ENCODE measurements around the gene RNF26. TPM values are rescaled to one million over a fixed set of nuclear protein-coding genes. Genes with fewer than 3 reads are reported as not detected.
A peak's percentile ranks its signal among the peaks of the same experiment; 100 is the strongest.

The RNF26 gene
- total and polyA plus RNA-seq, 2 of the 4 experiments (the other 2 are of a cell fraction): 3.4 to 36.7 TPM

DNA sequence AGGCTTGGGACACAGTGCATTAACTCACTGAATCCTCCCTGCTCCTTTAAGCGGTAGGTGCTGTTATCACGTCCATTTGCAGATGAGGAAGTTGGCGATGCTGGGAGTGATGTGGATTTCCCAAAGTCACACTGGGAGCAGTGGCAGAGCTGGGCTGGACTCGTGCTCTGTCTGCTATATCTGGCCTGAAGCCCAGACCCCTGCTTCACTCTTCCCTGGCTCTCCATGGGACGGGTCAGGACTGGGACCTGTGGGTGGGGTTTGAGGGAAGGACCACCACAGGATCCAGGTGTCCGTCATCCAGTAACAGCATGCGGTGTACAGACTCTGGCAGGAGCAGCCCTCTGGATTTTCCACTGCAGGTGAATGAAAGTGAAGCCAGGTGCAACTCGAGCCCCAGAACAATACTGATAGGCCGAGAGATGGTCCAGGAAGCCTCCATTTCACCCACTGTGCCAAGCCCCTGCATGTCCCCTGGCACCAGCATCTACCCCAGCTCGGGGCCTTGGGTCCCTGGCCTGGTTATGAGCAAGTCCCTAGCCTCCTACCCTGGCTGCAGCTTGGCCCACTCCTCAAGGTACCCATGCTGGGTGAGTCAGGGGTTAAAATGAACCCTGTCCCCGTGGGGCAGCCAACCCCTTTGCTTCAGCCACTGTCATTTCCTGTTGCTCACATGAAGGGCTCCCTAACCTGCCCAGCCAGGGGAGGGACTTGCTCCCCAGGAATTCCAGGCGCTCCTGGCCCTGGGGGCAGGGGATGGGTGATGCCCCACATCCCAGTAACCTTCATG is 43.0 kb downstream of the RNF26 start:
- H3K4me1 ChIP-seq (ENCODE audit: control insufficient read depth, insufficient read depth, low read length): peaks cover 26% of the 10 kb centered on the region
- no peak overlapping the region for H2BK20ac ChIP-seq (ENCODE audit: low read depth, low read length)
- H3K27me3 ChIP-seq (ENCODE audit: control insufficient read depth, insufficient read depth, low read length): no peaks in the 10 kb centered on the region
- no peak overlapping the region for H2AK9ac ChIP-seq (replicated peaks; ENCODE audit: low read depth, low read length, poor library complexity)
- ChIA-PET POLR2A (ENCODE audit: unreplicated experiment) (no interaction called here), CTCF (interaction anchor here (0.6 to 4.0 kb wide), 3 partner anchors 21 to 69 kb away, joined by 3 to 32 read pairs (median 3); no protein-coding TSS in a partner anchor)
- H3K27ac ChIP-seq (ENCODE audit: insufficient read depth, low read length): no peak overlapping the region
- dilution Hi-C loops (cut with HindIII; ENCODE audit: low sequenced_read_pairs, unreplicated experiment): no loop called here
- H2AK5ac ChIP-seq (ENCODE audit: low read depth, low read length): no peak overlapping the region
- no peak overlapping the region for H3K14ac ChIP-seq (replicated peaks; ENCODE audit: low read depth, low read length)
- no peak overlapping the region for H3K23ac ChIP-seq (ENCODE audit: low read depth, low read length)
- no peak overlapping the region for H3K4me3 ChIP-seq (ENCODE audit: insufficient read depth, low read depth, low read length)
- H3K18ac ChIP-seq (ENCODE audit: low read depth, low read length): no peak overlapping the region
- no TSS peak for BruUV-seq (replicated peaks)
- H2AFZ ChIP-seq (replicated peaks; ENCODE audit: low read length, poor library complexity): peak overlapping the region; percentile 49
- ATAC-seq (ENCODE audit: low read depth) (no peak), DNase-seq (no peak)
- no peak overlapping the region for H3K56ac ChIP-seq (ENCODE audit: extremely low read depth, insufficient read depth, low read length)
- H4K20me1 ChIP-seq (ENCODE audit: insufficient read depth, low read length): no peaks in the 10 kb centered on the region
- H2BK15ac ChIP-seq (ENCODE audit: low read depth, low read length): no peak overlapping the region
- no peak overlapping the region for H4K5ac ChIP-seq (ENCODE audit: low read depth, low read length)
- H3K4me2 ChIP-seq (ENCODE audit: low read depth, low read length): no peak overlapping the region
- H3K9me1 ChIP-seq (ENCODE audit: insufficient read depth, low read length): no peaks in the 10 kb centered on the region; the same call in 1 of the 2 replicates
- H3K36me3 ChIP-seq (ENCODE audit: control insufficient read depth, insufficient read depth, low read length): no peaks in the 10 kb centered on the region
- H4K91ac ChIP-seq (ENCODE audit: insufficient read depth, low read depth, low read length): no peak overlapping the region; the same call in 1 of the 2 replicates
- intact Hi-C loops (cut with micrococcal nuclease): no loop called here
- H4K8ac ChIP-seq (ENCODE audit: low read depth in 2 of 2, low read length in 2 of 2): no peak overlapping the region
- H2BK5ac ChIP-seq (ENCODE audit: low read depth, low read length, poor library complexity, severe bottlenecking): no peak overlapping the region
- no peak overlapping the region; the same call in 1 of the 2 replicates for H2BK120ac ChIP-seq (ENCODE audit: low read depth, low read length)
- no peak overlapping the region for H3K9ac ChIP-seq (ENCODE audit: low read depth, low read length)
- TF ChIP-seq RFX5 (IDR thresholded peaks at IDR 0.05; ENCODE audit: low read depth, low read length) (no peak), SMC3 (IDR thresholded peaks at IDR 0.05; ENCODE audit: low read depth, low read length) (no peak), RAD21 (IDR thresholded peaks at IDR 0.05; ENCODE audit: low read length) (no peak), MAFK (IDR thresholded peaks at IDR 0.05; ENCODE audit: low read depth, low read length) (no peak), FOS (IDR thresholded peaks at IDR 0.05; ENCODE audit: low read depth, low read length) (no peak), CEBPB (IDR thresholded peaks at IDR 0.05; ENCODE audit: low read depth, low read length) (no peak), RCOR1 (IDR thresholded peaks at IDR 0.05; ENCODE audit: insufficient replicate concordance, low read length) (no peak), NFE2L2 (IDR thresholded peaks at IDR 0.05; ENCODE audit: low read depth, low read length) (no peak), POLR2A (IDR thresholded peaks at IDR 0.05; ENCODE audit: low read depth, low read length) (no peak)
- TF ChIP-seq, protein P1, sequence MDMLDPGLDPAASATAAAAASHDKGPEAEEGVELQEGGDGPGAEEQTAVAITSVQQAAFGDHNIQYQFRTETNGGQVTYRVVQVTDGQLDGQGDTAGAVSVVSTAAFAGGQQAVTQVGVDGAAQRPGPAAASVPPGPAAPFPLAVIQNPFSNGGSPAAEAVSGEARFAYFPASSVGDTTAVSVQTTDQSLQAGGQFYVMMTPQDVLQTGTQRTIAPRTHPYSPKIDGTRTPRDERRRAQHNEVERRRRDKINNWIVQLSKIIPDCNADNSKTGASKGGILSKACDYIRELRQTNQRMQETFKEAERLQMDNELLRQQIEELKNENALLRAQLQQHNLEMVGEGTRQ (IDR thresholded peaks at IDR 0.05; ENCODE audit: low read depth, low read length): no peak
- 79% methylated on average over 4 of the region's 12 CpGs; no CpG with 5 or more reads in 1 of the 2 experiments for WGBS, 2 experiments (ENCODE audit: extremely low coverage in 2 of 2, insufficient read length in 1 of 2)
- no peaks in the 10 kb centered on the region for H3K79me1 ChIP-seq (ENCODE audit: low read depth in 1 of 2, low read length in 2 of 2)
- no peaks in the 10 kb centered on the region for H3K9me3 ChIP-seq (ENCODE audit: control insufficient read depth, insufficient read depth, low read length)
- in situ Hi-C loops (cut with MboI; ENCODE audit: low sequenced_read_pairs): no loop called here
- H3K4ac ChIP-seq (ENCODE audit: low read depth, low read length): no peak overlapping the region

All from IMR-90 (cell line).